Daoy (cell line): Measurements from ENCODE around the gene KIF17. TPM values are rescaled to one million over a fixed set of nuclear protein-coding genes. Genes with fewer than 3 reads are reported as not detected.
"Not testable (repeated sequence)": the region's sequence is repeated elsewhere in the genome, so short reads cannot be mapped to it uniquely, and the experiment has no call there.

ENCODE experiments used
- DNase-seq: peaks from one replicate; pipeline ENCODE4 v3.0.0-alpha.2; 2015; ENCODE audit warnings: low read depth
- total RNA-seq: library from RNA; depleted of rRNA; stranded (reverse); fragments of >200 nt; shearing (Covaris generic); gene quantifications from 2 replicates; pipeline ENCODE4 v1.2.3, GENCODE V29; 2014

KIF17 gene
- total RNA-seq, 1 experiment from 2014 or later: 0.06 TPM

- peak; percentile 15 for DNase-seq
Observed at GRCh38 chr1:20727746-20728316, 10.0 kb upstream of the KIF17 start.

- DNase-seq: no peak
Observed at GRCh38 chr1:20726932-20727745, 9.3 kb upstream of the KIF17 start.

DNA sequence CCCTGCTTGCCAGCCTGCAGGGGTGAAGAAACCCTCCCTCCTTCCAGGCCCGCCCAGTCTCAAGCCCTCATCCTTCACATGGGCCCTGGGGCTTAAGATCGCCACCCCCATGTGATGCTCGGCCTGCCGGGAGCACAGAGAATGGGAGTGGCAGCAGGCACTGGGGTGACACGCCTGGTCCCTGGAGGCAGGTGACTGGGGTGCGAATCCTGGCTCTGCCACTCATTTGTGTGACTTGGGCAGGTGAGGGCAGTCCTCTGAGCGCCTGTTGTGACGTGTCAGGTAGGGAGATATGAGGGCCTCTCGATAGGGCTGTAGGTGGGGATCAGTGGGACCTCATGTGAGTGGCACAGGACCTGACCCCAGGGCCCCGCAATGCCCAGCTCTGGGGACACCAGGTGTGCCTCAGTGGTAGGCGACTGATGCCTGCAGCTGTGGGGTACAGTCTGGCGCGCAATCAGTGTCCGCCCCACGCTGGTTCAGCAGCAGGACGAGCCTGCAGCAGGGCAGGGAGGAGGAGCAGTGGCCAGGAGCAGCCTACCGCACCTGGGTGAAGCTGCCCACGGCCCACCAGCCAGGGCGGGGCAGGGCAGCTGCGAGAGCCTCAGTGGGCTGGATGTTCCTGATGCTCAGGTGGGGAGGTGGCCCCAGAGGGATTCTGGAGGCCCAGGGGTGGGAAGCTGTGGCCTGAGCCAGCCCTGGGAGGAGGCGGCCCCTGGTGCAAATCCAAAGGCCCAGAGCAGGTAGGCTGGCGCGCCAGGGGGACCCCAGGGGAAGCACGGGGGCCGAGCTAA, 8.5 kb upstream of the KIF17 start:
- no peak for DNase-seq

DNA sequence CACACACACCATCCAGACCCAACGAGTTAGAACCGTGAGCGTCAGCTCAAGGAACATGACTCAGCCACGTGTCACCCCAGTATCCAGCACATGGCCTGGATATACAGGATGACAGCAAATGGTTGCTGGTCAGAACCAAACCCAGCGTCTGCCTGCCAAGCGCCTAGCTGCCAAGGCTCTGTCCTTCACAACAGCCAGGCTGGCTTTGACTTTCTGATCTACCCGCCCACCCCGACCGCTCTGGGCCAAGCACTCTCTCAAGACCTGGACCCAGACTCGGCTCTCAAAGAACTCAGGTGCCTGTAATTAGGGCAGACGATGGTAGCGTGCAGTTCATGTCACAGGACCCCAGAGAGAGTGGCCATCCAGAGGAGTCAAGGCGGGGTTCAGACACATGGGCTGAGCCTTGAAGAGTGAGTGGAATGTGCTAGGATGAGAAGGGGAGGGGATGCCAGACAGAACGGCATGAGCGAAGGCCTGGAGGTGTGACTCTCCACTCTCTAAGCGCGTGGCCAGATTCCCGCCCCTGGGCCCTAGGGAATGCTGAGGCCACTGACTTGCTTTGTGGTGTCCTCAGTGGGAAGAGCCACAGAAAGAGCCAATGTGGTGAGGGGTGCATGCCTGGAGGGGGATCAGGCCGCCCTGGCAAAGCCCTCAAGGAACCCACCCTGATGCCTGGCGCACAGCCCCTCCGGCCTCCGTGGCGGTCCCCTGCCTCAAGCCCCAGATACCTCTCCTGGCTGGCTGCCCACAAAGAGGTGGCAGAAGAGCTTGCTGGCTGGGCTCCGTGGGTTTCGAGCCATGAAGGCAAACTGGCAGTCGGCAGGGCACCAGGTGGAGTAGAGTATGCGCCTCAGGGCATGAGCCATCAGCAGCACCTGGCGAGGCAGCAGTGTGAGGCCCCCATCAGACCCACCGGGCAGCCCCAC, 7.6 kb upstream of the KIF17 start:
- DNase-seq: peak; percentile 61

- no peak for DNase-seq
Observed at GRCh38 chr1:20724364-20725188, 6.8 kb upstream of the KIF17 start.

GRCh38 chr1:20723537-20724363, 5.9 kb upstream of the KIF17 start:
- DNase-seq: no peak

DNA sequence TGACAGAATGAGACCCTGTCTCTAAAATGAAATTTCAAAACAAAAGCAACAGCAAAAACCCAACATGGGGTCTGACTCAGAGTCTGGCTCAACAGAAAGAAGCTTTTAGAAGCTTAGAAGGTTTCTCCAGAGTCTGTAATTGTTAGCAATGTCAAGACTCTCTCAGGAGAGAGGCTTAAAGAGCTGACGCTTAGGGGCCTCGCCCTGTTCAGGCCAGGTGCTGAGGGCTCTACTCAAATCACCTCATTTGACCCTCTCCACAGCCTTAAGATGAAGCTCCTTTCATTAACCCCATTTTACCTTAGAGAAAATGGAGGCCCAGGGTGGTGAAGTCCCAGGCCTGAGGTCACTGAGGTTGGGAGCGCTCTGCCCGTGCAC, 5.3 kb upstream of the KIF17 start:
- no peak for DNase-seq

DNA sequence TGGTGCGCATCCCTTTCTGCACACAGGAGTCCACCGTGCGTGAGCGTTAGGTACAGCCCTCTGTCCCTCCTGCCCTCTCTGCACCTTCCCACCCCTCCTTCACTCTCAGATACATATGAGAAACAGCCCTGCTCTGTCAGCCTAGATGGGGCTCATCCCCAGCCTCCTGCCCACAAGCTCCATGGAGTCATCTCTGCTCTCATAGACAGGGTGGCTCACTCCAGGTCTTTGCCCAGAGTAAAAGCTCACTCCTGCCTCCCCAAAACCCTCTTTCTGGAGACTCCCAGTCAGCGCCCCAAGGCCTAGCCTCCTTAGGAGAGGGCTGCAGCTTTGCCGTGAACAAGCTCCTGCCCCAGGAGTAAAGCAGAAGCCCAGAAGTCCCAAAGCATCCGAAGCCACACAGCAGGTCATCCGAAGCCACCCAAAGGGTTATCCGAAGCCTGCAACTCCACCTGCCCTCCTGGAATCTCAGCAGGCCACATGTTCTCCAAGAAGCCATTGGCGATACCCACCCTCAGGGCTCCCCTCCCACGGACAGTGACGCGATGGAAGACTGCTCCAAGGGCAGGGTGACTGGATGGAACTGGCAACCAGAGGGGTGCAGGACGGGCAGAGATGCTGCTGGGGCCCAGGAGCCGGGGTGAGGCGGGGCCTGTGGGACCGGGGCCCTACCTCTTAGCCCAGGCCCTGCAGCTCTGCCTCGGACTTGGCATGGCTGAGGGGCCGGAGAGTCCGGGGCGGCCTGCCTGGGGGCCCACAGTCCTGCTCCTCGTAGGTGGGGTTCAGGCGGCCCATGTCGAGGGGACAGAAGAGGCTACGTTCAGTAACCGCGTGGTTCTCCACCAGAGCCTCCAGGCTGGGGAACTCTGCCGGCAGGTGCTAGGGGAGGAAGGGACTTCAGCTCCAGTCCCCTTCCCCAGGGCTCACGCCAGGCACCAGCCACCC, 3.6 kb upstream of the KIF17 start:
- DNase-seq: no peak

GRCh38 chr1:20720631-20721091, 2.9 kb upstream of the KIF17 start:
- DNase-seq: no peak

DNA sequence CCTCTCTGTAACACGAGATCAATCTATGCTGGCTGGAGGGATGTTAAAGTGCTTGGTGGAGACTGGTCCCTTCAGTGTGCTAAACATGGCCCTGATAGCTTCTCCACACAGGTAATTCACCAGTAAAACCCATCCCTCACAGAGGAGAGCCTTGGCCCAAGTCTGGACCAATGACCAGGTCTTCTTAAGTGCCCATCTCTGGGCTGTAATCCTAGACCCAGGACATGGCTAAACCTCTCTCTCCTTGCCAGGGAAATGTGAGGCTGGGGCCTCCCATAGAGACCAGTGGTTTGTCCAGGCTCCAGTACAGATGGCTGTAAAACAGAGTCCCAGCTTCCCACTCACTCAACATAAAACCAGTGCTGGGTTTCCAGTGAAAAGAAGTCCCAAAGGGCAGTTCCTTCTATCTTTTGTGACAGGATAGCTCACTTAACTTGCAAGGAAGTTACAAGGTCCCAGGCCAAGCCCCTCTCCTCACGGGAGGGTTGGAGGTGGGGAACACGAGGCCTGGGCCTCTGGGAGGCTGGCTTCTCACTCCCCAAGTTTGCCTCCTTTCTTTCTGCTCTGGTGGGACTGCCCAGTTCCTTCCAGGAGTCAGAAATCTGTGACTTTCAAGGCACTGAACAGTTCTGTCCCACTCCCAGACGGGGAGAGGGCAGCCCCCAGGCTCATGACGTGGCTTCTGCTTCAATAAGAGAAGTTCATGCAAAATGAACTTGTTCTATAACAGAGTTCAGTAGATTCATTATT, 2.2 kb upstream of the KIF17 start:
- no peak for DNase-seq

DNA sequence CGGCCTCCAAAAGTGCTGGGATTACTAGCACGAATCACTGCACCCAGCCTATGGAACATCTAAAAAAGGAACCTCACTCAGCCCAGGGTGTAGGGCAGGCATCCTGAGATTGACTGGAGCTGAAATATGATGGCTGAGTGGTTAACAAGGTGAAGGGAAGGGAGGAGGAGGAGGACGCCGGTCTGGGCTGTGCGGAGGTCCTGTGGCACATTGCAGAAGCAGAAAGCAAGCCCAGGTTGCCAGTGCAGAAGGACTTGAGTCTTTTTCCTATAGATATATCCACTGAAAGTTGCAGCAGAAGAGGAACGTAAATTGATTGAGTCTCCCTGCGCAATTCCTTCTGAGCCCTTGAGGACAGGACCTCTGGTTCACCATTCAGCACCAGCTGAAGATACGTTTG, 1.5 kb upstream of the KIF17 start:
- DNase-seq: no peak

GRCh38 chr1:20718343-20718882, 606 bp upstream of the KIF17 start:
- DNase-seq: not testable (repeated sequence)

DNA sequence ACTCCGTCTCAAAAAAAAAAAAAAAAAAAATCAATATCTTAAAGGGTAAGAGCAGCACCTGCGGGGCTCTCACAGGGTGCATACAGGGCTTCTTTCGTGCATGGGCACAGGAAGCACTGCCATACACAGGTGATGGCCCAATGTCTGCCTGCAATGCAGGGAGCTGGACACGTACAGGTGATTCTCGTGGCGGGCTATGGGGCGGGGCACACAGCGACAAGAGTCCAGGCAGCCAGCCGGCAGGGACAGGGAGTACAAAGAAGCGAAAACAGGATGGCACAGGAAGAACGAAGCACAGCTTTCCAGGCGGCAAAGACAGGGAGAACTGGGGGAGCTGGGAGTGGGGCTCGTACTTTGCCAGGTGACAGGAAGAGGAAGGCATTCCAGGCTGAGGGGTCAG, 1.6 kb downstream of the KIF17 start:
- no peak for DNase-seq

DNA sequence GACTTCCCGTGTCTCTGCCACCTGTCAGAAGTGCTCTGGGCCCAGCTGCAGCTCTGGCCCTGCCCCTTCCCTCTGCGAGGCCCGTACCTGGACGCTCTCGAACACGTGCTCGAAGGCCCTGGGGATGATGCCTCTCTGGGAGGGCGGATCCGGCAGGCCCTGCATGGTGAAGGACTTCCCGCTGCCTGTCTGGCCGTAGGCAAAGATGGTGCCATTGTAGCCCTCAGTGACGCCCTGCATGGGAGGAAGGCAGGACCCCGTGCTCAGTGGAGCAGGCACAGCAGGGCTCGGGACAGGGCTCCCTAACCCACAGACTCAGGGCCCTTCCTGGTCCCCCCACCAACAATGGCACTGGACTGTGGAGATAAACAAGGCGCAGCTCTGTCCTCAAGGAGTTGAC, 2.4 kb downstream of the KIF17 start:
- DNase-seq: no peak

GRCh38 chr1:20713440-20713839, 4.4 kb downstream of the KIF17 start:
- DNase-seq: no peak

- no peak for DNase-seq
Observed at GRCh38 chr1:20712215-20712577, 5.6 kb downstream of the KIF17 start.
